DND-41 (cell line): Measurements from ENCODE around the gene ENO3.

ENCODE experiments used
- ATAC-seq: fragments of 200-7000 bp; cut with Tn5 transposase; 3 replicates; pipeline ENCODE4 v1.9.1; 2021; ENCODE audit warnings: low read depth; ENCODE audit not compliant: insufficient read depth
- DNase-seq: peaks from one replicate; pipeline ENCODE4 v3.0.0-alpha.2; 2020
- H2AFZ ChIP-seq: 2 replicates; pipeline ENCODE4 v1.6.0; 2012; ENCODE audit warnings: low read depth, low read length
- H3K27ac ChIP-seq: 2 replicates; pipeline ENCODE4 v1.5.1; 2012; ENCODE audit warnings: low read length, inconsistent platforms
- H3K27me3 ChIP-seq: fragments of 200-600 bp; sonication (generic); 2 replicates; pipeline ENCODE4 v1.6.0; 2012; ENCODE audit warnings: low read length, mild to moderate bottlenecking, inconsistent platforms; ENCODE audit not compliant: insufficient read depth, poor library complexity
- H3K36me3 ChIP-seq: 2 replicates; pipeline ENCODE4 v1.5.1; 2012; ENCODE audit warnings: low read length, inconsistent platforms; ENCODE audit not compliant: insufficient read depth
- H3K4me1 ChIP-seq: 2 replicates; pipeline ENCODE4 v1.5.1; 2012; ENCODE audit warnings: mild to moderate bottlenecking, low read length; ENCODE audit not compliant: insufficient read depth
- H3K4me2 ChIP-seq: 2 replicates; pipeline ENCODE4 v1.6.0; 2012; ENCODE audit warnings: mild to moderate bottlenecking, moderate library complexity, low read length, inconsistent platforms; ENCODE audit not compliant: insufficient read depth
- H3K4me3 ChIP-seq, 2 experiments: fragments of 200-600 bp in 1 of 2; shearing (Covaris generic) in 1 of 2; 2 replicates each; pipeline ENCODE4 v1.5.1; 2012 to 2016; ENCODE audit warnings: inconsistent platforms in 2 of 2, low read length in 2 of 2, mild to moderate bottlenecking in 2 of 2, low read depth in 1 of 2, moderate library complexity in 1 of 2
- H3K79me2 ChIP-seq: 2 replicates; pipeline ENCODE4 v1.6.0; 2012; ENCODE audit warnings: low read length, inconsistent platforms; ENCODE audit not compliant: insufficient read depth
- H3K9ac ChIP-seq: 2 replicates; pipeline ENCODE4 v1.6.0; 2012; ENCODE audit warnings: low read depth, mild to moderate bottlenecking, inconsistent platforms, low read length, moderate library complexity
- H3K9me3 ChIP-seq: 2 replicates; pipeline ENCODE4 v1.5.1; 2012; ENCODE audit warnings: low read length, moderate library complexity, mild to moderate bottlenecking, inconsistent platforms; ENCODE audit not compliant: insufficient read depth, severe bottlenecking
- H4K20me1 ChIP-seq: 2 replicates; pipeline ENCODE4 v1.6.0; 2012; ENCODE audit warnings: low read length; ENCODE audit not compliant: insufficient read depth
- CTCF ChIP-seq: IDR thresholded peaks from 2 replicates; pipeline ENCODE4 v1.5.1; 2012; ENCODE audit warnings: borderline replicate concordance, low read length, moderate library complexity, mild to moderate bottlenecking; ENCODE audit not compliant: poor library complexity, severe bottlenecking; ENCODE audit errors: extremely low read depth
- EZH2 ChIP-seq: IDR thresholded peaks from 3 replicates; pipeline ENCODE4 v1.6.1; 2012; ENCODE audit warnings: borderline replicate concordance, low read depth, mild to moderate bottlenecking, moderate library complexity, low read length, inconsistent platforms; ENCODE audit not compliant: severe bottlenecking

ENO3 gene

GRCh38 chr17:4955091-4955490 is 4.2 kb downstream of the ENO3 start:
- H4K20me1 ChIP-seq, result no peaks in the 10 kb centered on the region
- no peak for ATAC-seq
- H3K9me3 ChIP-seq, result no peaks in the 10 kb centered on the region
- H3K36me3 ChIP-seq, result peaks cover 9% of the 10 kb centered on the region; the same call in 1 of the 2 replicates
- no peak for DNase-seq
- no peak overlapping the region for H3K27ac ChIP-seq
- no peak overlapping the region for H3K4me2 ChIP-seq
- H3K9ac ChIP-seq, result no peak overlapping the region
- H3K4me3 ChIP-seq, result no peak overlapping the region
- H3K79me2 ChIP-seq, result peaks cover 9% of the 10 kb centered on the region
- H3K4me1 ChIP-seq, result peaks cover 15% of the 10 kb centered on the region
- no peaks in the 10 kb centered on the region for H3K27me3 ChIP-seq
- H2AFZ ChIP-seq, result no peak overlapping the region
- TF ChIP-seq CTCF (no peak), EZH2 (no peak)

DNA sequence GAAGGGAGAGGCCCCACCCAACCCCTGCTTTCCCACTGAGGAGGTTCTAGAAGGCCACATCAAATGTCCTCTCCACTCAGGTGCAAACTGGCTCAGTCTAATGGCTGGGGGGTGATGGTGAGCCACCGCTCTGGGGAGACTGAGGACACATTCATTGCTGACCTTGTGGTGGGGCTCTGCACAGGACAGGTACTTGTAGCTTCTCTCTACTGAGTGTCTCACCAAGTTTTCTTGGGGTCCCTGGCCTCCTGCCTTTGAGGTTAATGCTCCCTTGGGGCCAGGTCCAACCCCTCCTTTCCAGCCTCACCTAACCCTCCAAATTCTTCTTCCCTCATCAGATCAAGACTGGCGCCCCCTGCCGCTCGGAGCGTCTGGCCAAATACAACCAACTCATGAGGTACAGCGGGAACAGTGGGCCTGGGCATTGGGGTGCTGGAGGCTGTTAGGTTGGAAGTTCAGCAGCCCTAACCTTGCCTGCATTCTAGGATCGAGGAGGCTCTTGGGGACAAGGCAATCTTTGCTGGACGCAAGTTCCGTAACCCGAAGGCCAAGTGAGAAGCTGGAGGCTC is 5.7 kb downstream of the ENO3 start:
- TF ChIP-seq CTCF (peak; percentile 33), EZH2 (no peak)
- DNase-seq (no peak), ATAC-seq (0 out of 3 replicates have a peak, but pooled peaks have one; percentile 11)
- Histone ChIP-seq H3K36me3 (peaks cover 19% of the 10 kb centered on the region), H2AFZ (no peak overlapping the region), H3K9me3 (no peaks in the 10 kb centered on the region), H3K9ac (no peak overlapping the region), H3K27me3 (no peaks in the 10 kb centered on the region), H3K4me3 (no peak overlapping the region), H4K20me1 (no peaks in the 10 kb centered on the region), H3K79me2 (no peaks in the 10 kb centered on the region), H3K4me2 (no peak overlapping the region), H3K4me1 (no peaks in the 10 kb centered on the region; the same call in 1 of the 2 replicates), H3K27ac (no peak overlapping the region)

DNA sequence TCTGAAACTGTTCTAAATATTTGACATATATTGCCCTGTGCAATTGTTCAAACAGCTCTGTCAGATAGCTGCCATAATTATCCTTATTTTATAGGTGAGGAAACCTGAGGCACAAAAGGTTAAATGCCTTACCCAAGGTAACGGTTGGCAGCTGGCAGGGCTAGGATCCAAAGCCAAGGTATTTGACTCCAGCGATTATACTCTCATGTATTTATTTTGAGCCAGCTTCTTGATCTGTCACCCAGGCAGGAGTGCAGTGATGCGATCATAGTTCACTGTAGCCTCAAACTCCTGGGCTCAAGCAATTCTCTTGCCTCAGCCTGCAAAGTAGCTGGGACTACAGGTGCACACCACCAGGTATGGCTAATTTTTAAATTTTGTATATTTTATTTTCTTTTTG is 7.2 kb downstream of the ENO3 start:
- no peak overlapping the region for H3K9ac ChIP-seq
- no peaks in the 10 kb centered on the region for H3K4me1 ChIP-seq
- H3K27ac ChIP-seq, result no peak overlapping the region
- TF ChIP-seq CTCF (no peak), EZH2 (no peak)
- no peak overlapping the region for H3K4me2 ChIP-seq
- no peaks in the 10 kb centered on the region for H4K20me1 ChIP-seq
- H3K36me3 ChIP-seq, result peaks cover 19% of the 10 kb centered on the region
- H3K27me3 ChIP-seq, result no peaks in the 10 kb centered on the region
- H2AFZ ChIP-seq, result no peak overlapping the region
- DNase-seq (no peak), ATAC-seq (no peak)
- H3K4me3 ChIP-seq, result no peak overlapping the region
- H3K9me3 ChIP-seq, result no peaks in the 10 kb centered on the region
- H3K79me2 ChIP-seq, result no peaks in the 10 kb centered on the region
